GM10266 (cell line): Measurements from ENCODE around the gene CACNA2D1.

Experiments used
- DNase-seq: peaks from one replicate; pipeline ENCODE4 v3.0.0; 2012; ENCODE audit errors: extremely low spot score
- TF ChIP-seq, protein P1 (sequence below): IDR thresholded peaks from 2 replicates; pipeline ENCODE4 v1.5.1; 2012; ENCODE audit warnings: mild to moderate bottlenecking, low read depth; ENCODE audit not compliant: control insufficient read depth, insufficient read depth; ENCODE audit errors: missing control alignments

The CACNA2D1 gene

DNA sequence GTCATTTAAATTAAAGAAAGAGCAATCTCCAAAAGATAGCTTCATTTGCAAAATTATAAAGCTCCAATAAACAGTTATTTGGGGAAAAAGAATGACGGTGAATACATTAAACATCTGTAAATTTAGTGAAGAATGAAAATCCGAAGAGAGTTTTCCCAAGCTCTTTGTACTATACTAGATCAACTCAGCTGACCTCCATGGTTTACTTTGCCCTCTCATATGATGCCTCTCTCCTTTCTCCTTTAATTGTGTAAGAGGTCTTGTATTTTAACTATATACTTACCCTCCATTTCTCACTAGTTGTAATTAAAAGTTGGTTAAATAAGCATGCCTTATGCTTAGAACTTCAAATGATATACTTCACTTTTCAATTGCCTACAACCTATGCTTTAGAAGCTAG, 125.8 kb downstream of the CACNA2D1 start:
- DNase-seq = no peak
- TF ChIP-seq, protein P1, sequence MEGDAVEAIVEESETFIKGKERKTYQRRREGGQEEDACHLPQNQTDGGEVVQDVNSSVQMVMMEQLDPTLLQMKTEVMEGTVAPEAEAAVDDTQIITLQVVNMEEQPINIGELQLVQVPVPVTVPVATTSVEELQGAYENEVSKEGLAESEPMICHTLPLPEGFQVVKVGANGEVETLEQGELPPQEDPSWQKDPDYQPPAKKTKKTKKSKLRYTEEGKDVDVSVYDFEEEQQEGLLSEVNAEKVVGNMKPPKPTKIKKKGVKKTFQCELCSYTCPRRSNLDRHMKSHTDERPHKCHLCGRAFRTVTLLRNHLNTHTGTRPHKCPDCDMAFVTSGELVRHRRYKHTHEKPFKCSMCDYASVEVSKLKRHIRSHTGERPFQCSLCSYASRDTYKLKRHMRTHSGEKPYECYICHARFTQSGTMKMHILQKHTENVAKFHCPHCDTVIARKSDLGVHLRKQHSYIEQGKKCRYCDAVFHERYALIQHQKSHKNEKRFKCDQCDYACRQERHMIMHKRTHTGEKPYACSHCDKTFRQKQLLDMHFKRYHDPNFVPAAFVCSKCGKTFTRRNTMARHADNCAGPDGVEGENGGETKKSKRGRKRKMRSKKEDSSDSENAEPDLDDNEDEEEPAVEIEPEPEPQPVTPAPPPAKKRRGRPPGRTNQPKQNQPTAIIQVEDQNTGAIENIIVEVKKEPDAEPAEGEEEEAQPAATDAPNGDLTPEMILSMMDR = no peak

DNA sequence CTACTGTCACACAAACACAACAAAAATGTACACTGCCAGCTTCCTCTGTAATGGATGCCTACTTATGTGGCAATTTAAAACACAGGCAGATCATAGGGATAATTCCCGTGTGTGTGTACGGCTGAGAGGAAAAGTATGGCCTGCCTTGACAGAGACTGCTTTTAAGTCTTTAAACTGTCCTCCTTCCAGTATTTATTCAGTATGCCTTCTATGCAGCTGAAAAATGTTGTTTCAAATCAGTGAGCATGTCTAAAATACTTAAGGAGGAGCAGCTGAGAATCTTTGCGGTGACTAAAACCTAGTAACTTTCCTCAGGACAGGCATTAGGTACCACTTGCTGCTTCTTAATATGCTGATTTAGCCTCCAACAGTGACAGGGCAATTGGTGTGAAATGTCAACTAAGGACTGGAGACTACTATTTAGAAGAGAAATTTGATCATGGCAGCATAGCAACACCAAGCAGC, 126.3 kb downstream of the CACNA2D1 start:
- TF ChIP-seq, protein P1 = no peak
- DNase-seq = no peak

DNA sequence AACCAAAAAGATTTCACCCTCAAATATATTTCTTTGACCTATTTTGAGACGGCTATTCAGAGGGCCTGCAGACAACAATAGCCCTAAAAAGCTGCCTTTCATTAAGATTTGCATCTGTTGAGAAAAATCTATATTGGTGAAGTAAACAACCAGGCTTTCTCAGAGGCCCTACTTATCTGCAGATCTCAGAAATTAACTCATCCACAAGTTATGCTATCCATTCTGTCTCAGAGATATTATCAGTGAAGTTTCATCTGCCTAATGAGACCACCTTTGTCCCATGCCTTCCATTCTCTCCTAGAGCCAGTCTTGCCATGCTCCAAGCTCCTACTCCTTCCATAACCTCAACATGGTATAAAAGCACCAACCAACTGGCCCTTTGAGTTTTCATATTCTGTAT, 130.3 kb downstream of the CACNA2D1 start:
- TF ChIP-seq, protein P1 = no peak

DNA sequence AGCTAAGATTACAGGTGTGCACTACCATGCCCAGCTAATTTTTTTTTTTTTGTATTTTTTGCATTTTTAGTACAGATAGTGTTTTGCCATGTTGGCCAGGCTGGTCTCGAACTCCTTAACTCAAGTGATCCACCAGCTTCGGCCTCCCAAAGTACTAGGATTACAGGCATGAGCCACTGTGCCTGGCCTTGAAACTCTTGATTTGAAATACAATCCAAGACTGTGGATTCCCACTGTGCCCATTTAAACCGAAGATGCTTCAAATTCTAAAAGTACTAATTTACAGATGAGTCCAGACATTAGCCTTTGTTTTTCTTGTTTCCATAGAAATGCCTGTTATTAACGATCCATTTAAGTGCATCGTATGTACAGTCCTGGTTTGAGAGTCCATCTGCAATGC, 130.9 kb downstream of the CACNA2D1 start:
- DNase-seq = no peak
- TF ChIP-seq, protein P1 = no peak

More for the DNA sequence above, 130.3 kb downstream of the CACNA2D1 start:
- DNase-seq = no peak

DNA sequence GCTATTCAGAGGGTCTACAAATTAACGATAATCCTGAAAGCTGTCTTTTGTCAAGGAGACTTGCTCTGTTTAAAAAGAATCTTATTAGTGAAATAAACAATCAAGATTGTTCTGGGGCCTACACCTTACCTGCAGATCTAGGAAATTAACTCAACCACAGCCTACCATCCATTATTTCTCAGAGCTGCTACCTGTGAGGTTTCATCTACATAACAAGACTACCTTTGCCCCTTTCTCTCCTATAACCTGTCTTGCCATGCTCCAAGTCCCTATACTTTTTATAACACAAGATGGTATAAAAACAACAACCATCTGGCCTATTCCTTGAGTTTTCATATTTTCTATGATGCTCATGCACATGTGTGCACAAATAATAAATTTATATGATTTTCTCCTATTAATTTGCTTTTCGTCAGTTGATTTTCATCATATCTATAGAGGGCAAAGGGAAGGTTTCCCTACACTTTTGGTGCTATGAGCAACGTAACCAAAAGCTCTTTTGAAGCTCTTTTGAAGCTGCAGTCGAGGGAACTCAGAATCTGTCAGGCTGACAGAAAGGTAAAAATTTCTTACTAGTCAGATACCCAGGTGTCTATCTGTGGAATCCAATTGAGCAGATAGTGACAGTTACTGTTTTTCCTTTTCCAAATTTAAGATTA, 138.1 kb downstream of the CACNA2D1 start:
- no peak for DNase-seq

DNA sequence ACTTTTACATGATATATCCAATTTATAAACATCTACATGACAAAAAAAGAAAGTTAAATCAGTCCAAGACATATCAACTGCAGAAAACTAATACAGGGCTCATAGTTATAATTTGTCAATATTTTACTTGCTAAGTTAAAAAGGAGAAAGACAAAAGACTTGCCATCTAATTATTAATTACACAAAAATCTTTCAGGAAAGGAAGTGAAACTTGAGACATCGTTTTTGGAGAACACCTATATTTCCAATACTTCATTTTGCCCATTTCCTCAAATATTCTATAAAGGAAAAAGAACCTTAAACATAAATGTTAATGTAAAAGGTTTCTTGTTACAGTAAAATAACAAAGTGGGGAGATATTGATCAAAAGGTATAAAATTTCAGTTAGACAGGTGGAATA, 148.7 kb downstream of the CACNA2D1 start:
- DNase-seq = no peak
- TF ChIP-seq, protein P1 = no peak

More for the DNA sequence above, 138.1 kb downstream of the CACNA2D1 start:
- TF ChIP-seq, protein P1 = no peak

DNA sequence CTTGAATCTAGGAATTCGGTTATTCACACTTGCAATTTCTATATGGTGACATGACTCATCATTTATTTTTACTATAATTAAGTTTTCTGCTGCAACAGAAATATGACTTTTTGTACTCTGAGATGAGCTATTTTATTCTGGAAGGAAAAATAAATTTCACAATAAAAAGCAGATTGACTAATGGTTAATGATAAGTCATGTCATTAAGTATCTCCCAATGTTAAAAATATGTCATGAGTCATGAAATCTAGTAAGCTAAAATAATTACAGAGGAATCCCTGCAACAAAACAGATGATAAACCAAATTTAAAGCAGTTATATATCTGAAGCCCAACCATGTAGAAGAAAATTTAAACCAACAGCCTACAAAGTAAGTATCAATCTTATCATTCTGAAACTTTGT, 149.2 kb downstream of the CACNA2D1 start:
- TF ChIP-seq, protein P1 = no peak
- no peak for DNase-seq
